Neural progenitor cell (in vitro differentiated cells): ENCODE results near the gene PLAAT5. TPM values are rescaled to one million over a fixed set of nuclear protein-coding genes. Genes with fewer than 3 reads are reported as not detected.

ENCODE experiments used
- DNase-seq: peaks from one replicate; pipeline ENCODE4 v3.0.0-alpha.2; 2016; ENCODE audit warnings: low spot score
- H2AFZ ChIP-seq: fragments of 200-600 bp; sonication (generic); replicated peaks from 2 replicates; pipeline ENCODE4 v1.6.1; 2016; ENCODE audit warnings: antibody characterized with exemption
- H3F3A ChIP-seq: fragments of 200-600 bp; sonication (generic); 2 replicates; pipeline ENCODE4 v1.6.1; 2016; ENCODE audit warnings: antibody characterized with exemption, low read depth
- H3K27ac ChIP-seq: fragments of 200-600 bp; sonication (generic); 2 replicates; pipeline ENCODE4 v1.5.1; 2016; ENCODE audit warnings: mild to moderate bottlenecking
- H3K27me3 ChIP-seq: fragments of 200-600 bp; sonication (generic); 2 replicates; pipeline ENCODE4 v1.6.1; 2016; ENCODE audit warnings: mild to moderate bottlenecking, moderate library complexity
- H3K36me3 ChIP-seq: fragments of 200-600 bp; sonication (generic); 2 replicates; pipeline ENCODE4 v1.5.1; 2016
- H3K4me1 ChIP-seq: fragments of 200-600 bp; sonication (generic); 2 replicates; pipeline ENCODE4 v1.6.1; 2016; ENCODE audit warnings: mixed run types
- H3K4me2 ChIP-seq: fragments of 200-600 bp; sonication (generic); 2 replicates; pipeline ENCODE4 v1.6.1; 2016
- H3K4me3 ChIP-seq: fragments of 200-600 bp; sonication (generic); 2 replicates; pipeline ENCODE4 v1.5.1; 2016
- H3K79me2 ChIP-seq: fragments of 200-600 bp; sonication (generic); 2 replicates; pipeline ENCODE4 v1.6.1; 2016; ENCODE audit warnings: low read depth
- H3K9ac ChIP-seq: fragments of 200-600 bp; sonication (generic); 2 replicates; pipeline ENCODE4 v1.6.1; 2016
- H3K9me3 ChIP-seq: fragments of 200-600 bp; sonication (generic); 2 replicates; pipeline ENCODE4 v1.5.1; 2016; ENCODE audit warnings: low read depth
- H4K20me1 ChIP-seq: fragments of 200-600 bp; sonication (generic); 2 replicates; pipeline ENCODE4 v1.6.1; 2016; ENCODE audit warnings: low read depth
- H3K27ac Mint-ChIP-seq: 3 replicates; pipeline ENCODE4 v1.8.0; 2021; ENCODE audit warnings: mixed read lengths
- H3K27me3 Mint-ChIP-seq: 2 replicates; pipeline ENCODE4 v1.8.0; 2022; ENCODE audit warnings: low read depth, mild to moderate bottlenecking, inconsistent platforms, moderate library complexity, mixed read lengths; ENCODE audit not compliant: insufficient read depth
- H3K36me3 Mint-ChIP-seq: 3 replicates; pipeline ENCODE4 v1.8.0; 2021; ENCODE audit warnings: mixed read lengths
- H3K4me1 Mint-ChIP-seq: 3 replicates; pipeline ENCODE4 v1.8.0; 2021; ENCODE audit warnings: mixed read lengths
- H3K4me3 Mint-ChIP-seq: 3 replicates; pipeline ENCODE4 v1.8.0; 2021; ENCODE audit warnings: mild to moderate bottlenecking, moderate library complexity, mixed read lengths
- H3K9me3 Mint-ChIP-seq: 3 replicates; pipeline ENCODE4 v1.8.0; 2020; ENCODE audit warnings: mixed read lengths
- EZH2 ChIP-seq: fragments of 200-600 bp; sonication (generic); IDR thresholded peaks from 2 replicates; pipeline ENCODE4 v1.6.1; 2017; ENCODE audit warnings: antibody characterized with exemption, mild to moderate bottlenecking, moderate library complexity
- EZH2phosphoT487 ChIP-seq: fragments of 200-600 bp; sonication (generic); IDR thresholded peaks from 2 replicates; pipeline ENCODE4 v1.6.1; 2017; ENCODE audit warnings: antibody characterized with exemption
- total RNA-seq: library from RNA; depleted of rRNA; stranded (reverse); fragments of >200 nt; gene quantifications from 2 replicates; pipeline ENCODE4 v1.2.3, GENCODE V29; 2015; ENCODE audit warnings: low replicate concordance
- TF ChIP-seq, protein P1 (sequence below): fragments of 200-600 bp; sonication (generic); IDR thresholded peaks from 2 replicates; pipeline ENCODE4 v1.5.1; 2017; ENCODE audit warnings: antibody characterized with exemption, mild to moderate bottlenecking

Gene PLAAT5
- total RNA-seq, 1 donor from 2014 or later = not detected

DNA sequence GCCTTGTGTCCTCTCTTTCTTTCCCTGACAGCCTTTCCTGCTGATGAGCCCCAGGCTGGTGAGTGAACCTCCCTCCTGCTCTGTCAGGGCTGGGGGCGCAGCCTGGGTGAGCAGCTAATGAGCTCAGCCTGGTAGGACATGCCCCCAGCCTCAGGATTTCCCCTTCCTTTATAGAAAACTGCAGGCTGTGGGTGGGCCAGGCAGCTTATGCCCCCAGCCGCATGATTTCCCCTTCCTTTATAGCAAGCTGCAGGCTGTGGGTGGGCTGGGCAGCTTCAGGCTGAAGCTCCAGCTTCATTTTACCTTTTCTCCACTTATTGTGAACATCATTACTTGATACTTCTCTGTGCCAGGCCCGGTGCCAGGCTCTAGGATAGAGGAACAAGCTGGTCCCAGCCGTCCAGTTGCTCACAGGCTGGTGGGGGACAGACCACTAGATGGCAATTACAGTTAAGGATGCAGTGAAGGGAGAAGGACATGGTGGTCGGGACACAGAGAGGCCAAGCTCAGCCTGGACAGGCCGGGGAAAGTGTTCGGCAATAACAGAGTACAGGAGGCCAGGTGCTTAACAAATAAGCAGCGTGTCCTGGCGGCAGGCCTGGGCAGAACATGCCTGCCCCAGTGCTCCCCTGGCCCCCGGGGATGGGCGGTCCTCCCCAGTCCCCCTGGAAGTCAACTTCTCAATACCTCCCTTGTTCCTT, 20.2 kb upstream of the PLAAT5 start:
- H3K4me3 Mint-ChIP-seq = no peak overlapping the region
- H3K4me1 Mint-ChIP-seq = peaks cover 8% of the 10 kb centered on the region
- H3K27ac Mint-ChIP-seq = no peak overlapping the region
- no peaks in the 10 kb centered on the region for H3K9me3 ChIP-seq
- H3K4me2 ChIP-seq = no peak overlapping the region
- H3K27me3 Mint-ChIP-seq = peaks cover 4% of the 10 kb centered on the region
- no peak overlapping the region for H2AFZ ChIP-seq
- no peaks in the 10 kb centered on the region for H3F3A ChIP-seq
- TF ChIP-seq EZH2phosphoT487 (no peak), EZH2 (no peak)
- TF ChIP-seq, protein P1, sequence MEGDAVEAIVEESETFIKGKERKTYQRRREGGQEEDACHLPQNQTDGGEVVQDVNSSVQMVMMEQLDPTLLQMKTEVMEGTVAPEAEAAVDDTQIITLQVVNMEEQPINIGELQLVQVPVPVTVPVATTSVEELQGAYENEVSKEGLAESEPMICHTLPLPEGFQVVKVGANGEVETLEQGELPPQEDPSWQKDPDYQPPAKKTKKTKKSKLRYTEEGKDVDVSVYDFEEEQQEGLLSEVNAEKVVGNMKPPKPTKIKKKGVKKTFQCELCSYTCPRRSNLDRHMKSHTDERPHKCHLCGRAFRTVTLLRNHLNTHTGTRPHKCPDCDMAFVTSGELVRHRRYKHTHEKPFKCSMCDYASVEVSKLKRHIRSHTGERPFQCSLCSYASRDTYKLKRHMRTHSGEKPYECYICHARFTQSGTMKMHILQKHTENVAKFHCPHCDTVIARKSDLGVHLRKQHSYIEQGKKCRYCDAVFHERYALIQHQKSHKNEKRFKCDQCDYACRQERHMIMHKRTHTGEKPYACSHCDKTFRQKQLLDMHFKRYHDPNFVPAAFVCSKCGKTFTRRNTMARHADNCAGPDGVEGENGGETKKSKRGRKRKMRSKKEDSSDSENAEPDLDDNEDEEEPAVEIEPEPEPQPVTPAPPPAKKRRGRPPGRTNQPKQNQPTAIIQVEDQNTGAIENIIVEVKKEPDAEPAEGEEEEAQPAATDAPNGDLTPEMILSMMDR = no peak
- no peaks in the 10 kb centered on the region for H3K79me2 ChIP-seq
- no peak overlapping the region for H3K27ac ChIP-seq
- H3K4me1 ChIP-seq = peaks cover 8% of the 10 kb centered on the region
- no peaks in the 10 kb centered on the region for H3K36me3 ChIP-seq
- H3K27me3 ChIP-seq = no peaks in the 10 kb centered on the region
- H3K9me3 Mint-ChIP-seq = no peaks in the 10 kb centered on the region
- H4K20me1 ChIP-seq = no peaks in the 10 kb centered on the region
- no peak overlapping the region for H3K9ac ChIP-seq
- DNase-seq = peak; percentile 33
- no peak overlapping the region for H3K4me3 ChIP-seq
- no peaks in the 10 kb centered on the region for H3K36me3 Mint-ChIP-seq

DNA sequence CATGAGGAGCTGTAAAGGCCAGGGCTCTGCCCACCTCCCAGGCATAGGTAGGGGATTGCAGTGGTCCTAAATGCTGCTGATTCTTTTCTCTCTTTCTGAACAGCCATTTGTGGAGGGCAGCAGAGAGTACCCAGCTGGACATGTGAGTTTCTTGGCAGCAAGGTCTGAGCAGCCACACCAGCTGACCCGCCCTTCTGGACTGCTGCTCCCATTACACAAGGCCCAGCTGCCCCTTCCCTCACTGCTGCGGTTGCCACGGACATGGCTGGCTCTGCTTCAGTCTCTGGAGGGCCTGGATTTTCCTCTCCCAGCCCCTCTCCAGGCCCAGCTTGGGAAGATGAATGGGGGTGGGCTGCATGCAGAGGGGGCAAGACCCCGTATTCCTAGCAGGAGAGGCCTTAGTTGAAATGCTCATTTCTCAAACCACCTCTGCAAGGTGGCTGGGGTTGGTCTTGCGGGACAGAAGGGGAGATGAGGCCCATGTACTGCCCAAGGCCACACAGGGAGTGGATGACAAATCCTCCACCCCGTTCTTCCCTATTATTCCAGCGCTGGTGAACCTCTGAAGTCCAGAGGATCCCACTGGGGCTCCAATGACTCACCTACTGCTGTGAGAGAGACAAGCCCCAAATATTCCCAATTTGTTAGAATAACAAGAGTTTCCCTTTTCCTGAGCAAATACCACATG, 19.5 kb upstream of the PLAAT5 start:
- Mint-ChIP-seq H3K9me3 (no peaks in the 10 kb centered on the region), H3K4me1 (peaks cover 8% of the 10 kb centered on the region), H3K4me3 (no peak overlapping the region), H3K27me3 (peaks cover 4% of the 10 kb centered on the region), H3K36me3 (no peaks in the 10 kb centered on the region), H3K27ac (no peak overlapping the region)
- Histone ChIP-seq H3F3A (no peaks in the 10 kb centered on the region), H3K36me3 (no peaks in the 10 kb centered on the region), H3K27me3 (no peaks in the 10 kb centered on the region), H3K79me2 (no peaks in the 10 kb centered on the region), H3K4me1 (peaks cover 8% of the 10 kb centered on the region), H4K20me1 (no peaks in the 10 kb centered on the region), H3K4me2 (no peak overlapping the region), H2AFZ (no peak overlapping the region), H3K27ac (no peak overlapping the region), H3K9ac (no peak overlapping the region), H3K9me3 (no peaks in the 10 kb centered on the region), H3K4me3 (no peak overlapping the region)
- TF ChIP-seq, protein P1 = no peak
- TF ChIP-seq EZH2 (no peak), EZH2phosphoT487 (no peak)
- peak; percentile 11 for DNase-seq

DNA sequence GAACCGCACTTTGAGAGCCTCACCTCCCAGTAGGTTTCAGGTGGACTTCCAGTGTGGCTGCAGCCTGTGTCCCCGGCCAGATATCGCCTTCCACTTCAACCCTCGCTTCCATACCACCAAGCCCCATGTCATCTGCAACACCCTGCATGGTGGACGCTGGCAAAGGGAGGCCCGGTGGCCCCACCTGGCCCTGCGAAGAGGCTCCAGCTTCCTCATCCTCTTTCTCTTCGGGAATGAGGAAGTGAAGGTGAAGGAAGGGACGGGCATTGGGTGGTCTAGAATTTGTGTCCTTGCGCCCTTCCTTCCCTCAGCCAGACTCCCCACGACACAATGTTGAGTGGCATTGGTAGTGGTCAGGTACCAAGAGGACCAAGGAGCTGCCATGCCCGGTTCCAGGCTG, 17.8 kb upstream of the PLAAT5 start:
- DNase-seq = no peak
- no peak overlapping the region for H3K4me3 Mint-ChIP-seq
- no peaks in the 10 kb centered on the region for H3K36me3 ChIP-seq
- peaks cover 8% of the 10 kb centered on the region for H3K4me1 Mint-ChIP-seq
- H3K9ac ChIP-seq = no peak overlapping the region
- no peaks in the 10 kb centered on the region for H3F3A ChIP-seq
- H3K36me3 Mint-ChIP-seq = no peaks in the 10 kb centered on the region
- H4K20me1 ChIP-seq = no peaks in the 10 kb centered on the region
- no peaks in the 10 kb centered on the region for H3K9me3 ChIP-seq
- no peak overlapping the region for H3K4me3 ChIP-seq
- H3K4me1 ChIP-seq = peaks cover 8% of the 10 kb centered on the region
- H3K27me3 Mint-ChIP-seq = peaks cover 3% of the 10 kb centered on the region
- no peak overlapping the region for H3K27ac ChIP-seq
- H2AFZ ChIP-seq = no peak overlapping the region
- TF ChIP-seq, protein P1 = no peak
- TF ChIP-seq EZH2 = no peak
- no peak for TF ChIP-seq EZH2phosphoT487
- no peaks in the 10 kb centered on the region for H3K9me3 Mint-ChIP-seq
- no peak overlapping the region for H3K4me2 ChIP-seq
- H3K27ac Mint-ChIP-seq = no peak overlapping the region
- no peaks in the 10 kb centered on the region for H3K27me3 ChIP-seq
- H3K79me2 ChIP-seq = no peaks in the 10 kb centered on the region
